SK-N-SH treated with all-trans-retinoic acid at 6 μM for 48 hours (cell line): ENCODE data around the gene FNDC3B.

Experiments used
- ATAC-seq: fragments of 200-7000 bp; cut with Tn5 transposase; 3 replicates; pipeline ENCODE4 v1.9.1; 2020; ENCODE audit warnings: mild to moderate bottlenecking, moderate library complexity
- ARNTL ChIP-seq: fragments of 450-650 bp; formaldehyde crosslinking; IDR thresholded peaks from 2 replicates; pipeline ENCODE4 v1.5.0; 2020; ENCODE audit warnings: low read depth, mild to moderate bottlenecking, moderate library complexity, borderline replicate concordance
- BACH2 ChIP-seq: fragments of 250-450 bp; sonication (Bioruptor Pico); IDR thresholded peaks from 2 replicates; pipeline ENCODE4 v1.9.0; 2021; ENCODE audit warnings: mild to moderate bottlenecking, borderline replicate concordance
- CSDC2 ChIP-seq: fragments of 250-450 bp; sonication (Bioruptor Pico); IDR thresholded peaks from 2 replicates; pipeline ENCODE4 v1.5.0; 2020; ENCODE audit warnings: mild to moderate bottlenecking, moderate library complexity
- ESRRG ChIP-seq: fragments of 250-450 bp; sonication (Bioruptor Pico); IDR thresholded peaks from 2 replicates; pipeline ENCODE4 v1.6.1; 2021; ENCODE audit warnings: mild to moderate bottlenecking
- GLIS3 ChIP-seq: fragments of 250-450 bp; sonication (Bioruptor Pico); IDR thresholded peaks from 2 replicates; pipeline ENCODE4 v1.5.0; 2020; ENCODE audit warnings: mild to moderate bottlenecking, moderate library complexity
- ISL1 ChIP-seq: fragments of 250-450 bp; sonication (Bioruptor Pico); IDR thresholded peaks from 2 replicates; pipeline ENCODE4 v2.1.2; 2022; ENCODE audit warnings: mild to moderate bottlenecking, moderate library complexity
- OSR1 ChIP-seq: fragments of 250-450 bp; sonication (Bioruptor Pico); IDR thresholded peaks from 2 replicates; pipeline ENCODE4 v1.8.0; 2022; ENCODE audit warnings: moderate library complexity, mild to moderate bottlenecking, inconsistent platforms
- PPARA ChIP-seq: fragments of 250-450 bp; sonication (Bioruptor Pico); IDR thresholded peaks from 2 replicates; pipeline ENCODE4 v1.5.0; 2020; ENCODE audit warnings: mild to moderate bottlenecking, borderline replicate concordance
- RARB ChIP-seq: fragments of 250-450 bp; sonication (Bioruptor Pico); IDR thresholded peaks from 2 replicates; pipeline ENCODE4 v1.8.0; 2021; ENCODE audit warnings: mild to moderate bottlenecking, moderate library complexity
- SNAI2 ChIP-seq: fragments of 250-450 bp; sonication (Bioruptor Pico); IDR thresholded peaks from 2 replicates; pipeline ENCODE4 v1.5.0; 2020; ENCODE audit warnings: mild to moderate bottlenecking, moderate library complexity
- TCF4 ChIP-seq: fragments of 250-450 bp; sonication (Bioruptor Pico); IDR thresholded peaks from 2 replicates; pipeline ENCODE4 v1.8.0; 2021; ENCODE audit warnings: mild to moderate bottlenecking, moderate library complexity, borderline replicate concordance
- ZC3H10 ChIP-seq: fragments of 250-450 bp; sonication (Bioruptor Pico); IDR thresholded peaks from 2 replicates; pipeline ENCODE4 v1.5.1; 2021; ENCODE audit warnings: mild to moderate bottlenecking, moderate library complexity
- ZFP3 ChIP-seq: fragments of 250-450 bp; sonication (Bioruptor Pico); IDR thresholded peaks from 2 replicates; pipeline ENCODE4 v1.5.0; 2020; ENCODE audit warnings: mild to moderate bottlenecking, moderate library complexity
- ZFP30 ChIP-seq: fragments of 450-650 bp; formaldehyde crosslinking; IDR thresholded peaks from 2 replicates; pipeline ENCODE4 v1.5.0; 2022; ENCODE audit warnings: mild to moderate bottlenecking, moderate library complexity
- ZNF565 ChIP-seq: fragments of 450-650 bp; formaldehyde crosslinking; conservative IDR thresholded peaks from 2 replicates; pipeline ENCODE4 v1.5.0; 2020; ENCODE audit warnings: low read depth, mild to moderate bottlenecking, moderate library complexity
- ZNF70 ChIP-seq: fragments of 450-650 bp; formaldehyde crosslinking; IDR thresholded peaks from 2 replicates; pipeline ENCODE4 v1.5.0; 2020; ENCODE audit warnings: mild to moderate bottlenecking, moderate library complexity
- ZNF8 ChIP-seq: fragments of 450-650 bp; formaldehyde crosslinking; IDR thresholded peaks from 2 replicates; pipeline ENCODE4 v1.5.0; 2020; ENCODE audit warnings: mild to moderate bottlenecking, moderate library complexity
- TF ChIP-seq, protein P1 (sequence below): fragments of 250-450 bp; sonication (Bioruptor Pico); IDR thresholded peaks from 2 replicates; pipeline ENCODE4 v1.8.0; 2020; ENCODE audit warnings: mild to moderate bottlenecking, moderate library complexity, borderline replicate concordance
- TF ChIP-seq, protein P2 (sequence below): fragments of 250-450 bp; sonication (Bioruptor Pico); IDR thresholded peaks from 2 replicates; pipeline ENCODE4 v1.5.1; 2021; ENCODE audit warnings: mild to moderate bottlenecking, moderate library complexity
- TF ChIP-seq, protein P3 (sequence below): fragments of 250-450 bp; sonication (Bioruptor Pico); IDR thresholded peaks from 2 replicates; pipeline ENCODE4 v1.8.0; 2021; ENCODE audit warnings: low read depth, mild to moderate bottlenecking, moderate library complexity, borderline replicate concordance
- TF ChIP-seq, protein P4 (sequence below): fragments of 250-450 bp; sonication (Bioruptor Pico); IDR thresholded peaks from 2 replicates; pipeline ENCODE4 v1.5.1; 2020; ENCODE audit warnings: low read depth, mild to moderate bottlenecking, moderate library complexity

Gene FNDC3B

DNA sequence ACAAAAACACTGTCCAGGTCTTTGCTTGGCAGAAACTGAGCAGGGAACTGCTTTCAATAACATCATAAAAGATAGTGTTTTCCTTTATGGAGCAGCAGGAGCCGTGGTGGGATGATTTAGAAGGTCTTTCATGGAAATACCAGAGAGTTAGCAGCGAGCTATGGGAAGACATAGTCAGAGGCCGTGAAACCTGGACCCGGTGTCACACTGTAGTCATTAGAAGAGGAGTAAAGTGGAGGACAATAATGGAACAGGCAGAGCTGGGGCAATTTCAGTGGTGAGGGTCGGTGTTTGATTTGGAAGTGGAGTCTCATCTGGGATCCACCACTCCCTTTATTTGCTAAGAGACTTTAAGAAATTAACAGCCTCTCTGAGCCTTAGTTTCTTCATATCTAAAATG, 351.4 kb downstream of the FNDC3B start:
- no peak for TF ChIP-seq TCF4
- TF ChIP-seq GLIS3 (CRISPR knock-in tag), result no peak
- peak; percentile 45; the same call in 1 of the 2 replicates for TF ChIP-seq ISL1
- 0 out of 2 replicates have a peak, but pooled peaks have one; percentile 43 for TF ChIP-seq ZNF70 (CRISPR knock-in tag)
- no peak for TF ChIP-seq ZNF8 (CRISPR knock-in tag)
- TF ChIP-seq, protein P1, sequence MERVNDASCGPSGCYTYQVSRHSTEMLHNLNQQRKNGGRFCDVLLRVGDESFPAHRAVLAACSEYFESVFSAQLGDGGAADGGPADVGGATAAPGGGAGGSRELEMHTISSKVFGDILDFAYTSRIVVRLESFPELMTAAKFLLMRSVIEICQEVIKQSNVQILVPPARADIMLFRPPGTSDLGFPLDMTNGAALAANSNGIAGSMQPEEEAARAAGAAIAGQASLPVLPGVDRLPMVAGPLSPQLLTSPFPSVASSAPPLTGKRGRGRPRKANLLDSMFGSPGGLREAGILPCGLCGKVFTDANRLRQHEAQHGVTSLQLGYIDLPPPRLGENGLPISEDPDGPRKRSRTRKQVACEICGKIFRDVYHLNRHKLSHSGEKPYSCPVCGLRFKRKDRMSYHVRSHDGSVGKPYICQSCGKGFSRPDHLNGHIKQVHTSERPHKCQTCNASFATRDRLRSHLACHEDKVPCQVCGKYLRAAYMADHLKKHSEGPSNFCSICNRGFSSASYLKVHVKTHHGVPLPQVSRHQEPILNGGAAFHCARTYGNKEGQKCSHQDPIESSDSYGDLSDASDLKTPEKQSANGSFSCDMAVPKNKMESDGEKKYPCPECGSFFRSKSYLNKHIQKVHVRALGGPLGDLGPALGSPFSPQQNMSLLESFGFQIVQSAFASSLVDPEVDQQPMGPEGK (CRISPR knock-in tag), result no peak
- TF ChIP-seq ZNF565, result no peak
- TF ChIP-seq, all 23 proteins: peak for 2
- no peak for ATAC-seq

DNA sequence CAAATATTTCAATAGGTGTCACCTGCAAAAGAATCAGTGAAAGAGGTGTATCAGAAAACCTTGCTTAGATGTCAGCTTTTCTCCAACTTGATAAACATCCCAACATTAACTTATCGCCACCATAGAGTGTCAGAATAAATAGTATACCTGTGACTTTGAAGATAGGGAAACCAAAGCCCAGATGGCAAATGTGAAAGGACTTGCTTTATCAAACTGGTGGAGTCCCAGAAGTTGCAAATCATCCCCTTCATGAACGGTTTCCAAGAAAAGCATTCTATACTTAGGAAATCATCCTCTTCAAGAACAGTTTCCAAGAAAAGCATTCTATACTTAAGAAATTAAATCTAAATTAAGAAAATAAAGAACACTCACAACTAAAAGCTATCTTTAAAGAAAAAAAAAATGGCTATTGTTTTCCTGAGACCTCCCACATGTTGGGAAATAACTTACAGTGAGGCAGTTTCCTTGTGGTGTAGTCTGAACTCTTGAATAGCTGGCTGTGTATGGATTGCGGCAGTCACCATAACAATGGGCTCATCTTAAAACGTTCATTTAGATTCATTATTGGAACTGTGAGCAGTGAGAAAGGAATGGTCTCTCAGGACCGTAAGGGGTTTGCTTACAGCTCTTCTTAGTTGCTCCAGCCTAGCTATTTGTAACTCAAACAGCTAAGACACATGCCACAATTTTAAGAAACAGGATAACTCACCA, 352.4 kb downstream of the FNDC3B start:
- ATAC-seq, result no peak
- TF ChIP-seq ZFP3 (CRISPR knock-in tag) (no peak), BACH2 (CRISPR knock-in tag) (no peak), ESRRG (CRISPR knock-in tag) (no peak), PPARA (no peak), OSR1 (CRISPR knock-in tag) (no peak), RARB (CRISPR knock-in tag) (no peak), SNAI2 (no peak), ZNF565 (no peak), ARNTL (CRISPR knock-in tag) (no peak), GLIS3 (CRISPR knock-in tag) (no peak), ZFP30 (no peak)
- TF ChIP-seq, protein P2, sequence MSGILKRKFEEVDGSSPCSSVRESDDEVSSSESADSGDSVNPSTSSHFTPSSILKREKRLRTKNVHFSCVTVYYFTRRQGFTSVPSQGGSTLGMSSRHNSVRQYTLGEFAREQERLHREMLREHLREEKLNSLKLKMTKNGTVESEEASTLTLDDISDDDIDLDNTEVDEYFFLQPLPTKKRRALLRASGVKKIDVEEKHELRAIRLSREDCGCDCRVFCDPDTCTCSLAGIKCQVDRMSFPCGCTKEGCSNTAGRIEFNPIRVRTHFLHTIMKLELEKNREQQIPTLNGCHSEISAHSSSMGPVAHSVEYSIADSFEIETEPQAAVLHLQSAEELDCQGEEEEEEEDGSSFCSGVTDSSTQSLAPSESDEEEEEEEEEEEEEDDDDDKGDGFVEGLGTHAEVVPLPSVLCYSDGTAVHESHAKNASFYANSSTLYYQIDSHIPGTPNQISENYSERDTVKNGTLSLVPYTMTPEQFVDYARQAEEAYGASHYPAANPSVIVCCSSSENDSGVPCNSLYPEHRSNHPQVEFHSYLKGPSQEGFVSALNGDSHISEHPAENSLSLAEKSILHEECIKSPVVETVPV, result no peak
- TF ChIP-seq, protein P1 (CRISPR knock-in tag), result no peak
- TF ChIP-seq, protein P3, sequence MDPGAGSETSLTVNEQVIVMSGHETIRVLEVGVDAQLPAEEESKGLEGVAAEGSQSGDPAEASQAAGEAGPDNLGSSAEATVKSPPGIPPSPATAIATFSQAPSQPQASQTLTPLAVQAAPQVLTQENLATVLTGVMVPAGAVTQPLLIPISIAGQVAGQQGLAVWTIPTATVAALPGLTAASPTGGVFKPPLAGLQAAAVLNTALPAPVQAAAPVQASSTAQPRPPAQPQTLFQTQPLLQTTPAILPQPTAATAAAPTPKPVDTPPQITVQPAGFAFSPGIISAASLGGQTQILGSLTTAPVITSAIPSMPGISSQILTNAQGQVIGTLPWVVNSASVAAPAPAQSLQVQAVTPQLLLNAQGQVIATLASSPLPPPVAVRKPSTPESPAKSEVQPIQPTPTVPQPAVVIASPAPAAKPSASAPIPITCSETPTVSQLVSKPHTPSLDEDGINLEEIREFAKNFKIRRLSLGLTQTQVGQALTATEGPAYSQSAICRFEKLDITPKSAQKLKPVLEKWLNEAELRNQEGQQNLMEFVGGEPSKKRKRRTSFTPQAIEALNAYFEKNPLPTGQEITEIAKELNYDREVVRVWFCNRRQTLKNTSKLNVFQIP (CRISPR knock-in tag), result no peak
- TF ChIP-seq, all 23 proteins: peak for 0

DNA sequence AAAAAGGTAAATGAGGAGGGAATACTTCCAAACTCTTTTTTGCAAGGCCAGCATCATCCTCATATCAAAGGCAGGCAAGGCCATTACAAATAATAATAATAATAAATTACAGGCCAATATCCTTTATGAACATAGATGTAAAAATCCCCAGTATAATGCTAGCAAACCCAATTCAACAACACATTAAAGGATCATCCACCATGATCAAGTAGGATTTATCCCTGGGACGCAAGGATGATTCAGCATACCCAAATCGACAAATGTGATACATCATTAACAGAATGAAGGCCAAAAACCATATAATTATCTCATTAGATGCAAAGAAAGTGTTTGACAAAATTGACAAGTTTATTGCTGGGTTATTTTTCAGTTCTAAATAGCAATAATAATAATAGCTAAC, 355.3 kb downstream of the FNDC3B start:
- ATAC-seq, result no peak
- TF ChIP-seq ZC3H10 (CRISPR knock-in tag) (no peak), ZNF8 (CRISPR knock-in tag) (no peak), CSDC2 (CRISPR knock-in tag) (no peak), ARNTL (CRISPR knock-in tag) (no peak), SNAI2 (no peak), ISL1 (no peak)
- TF ChIP-seq, protein P4, sequence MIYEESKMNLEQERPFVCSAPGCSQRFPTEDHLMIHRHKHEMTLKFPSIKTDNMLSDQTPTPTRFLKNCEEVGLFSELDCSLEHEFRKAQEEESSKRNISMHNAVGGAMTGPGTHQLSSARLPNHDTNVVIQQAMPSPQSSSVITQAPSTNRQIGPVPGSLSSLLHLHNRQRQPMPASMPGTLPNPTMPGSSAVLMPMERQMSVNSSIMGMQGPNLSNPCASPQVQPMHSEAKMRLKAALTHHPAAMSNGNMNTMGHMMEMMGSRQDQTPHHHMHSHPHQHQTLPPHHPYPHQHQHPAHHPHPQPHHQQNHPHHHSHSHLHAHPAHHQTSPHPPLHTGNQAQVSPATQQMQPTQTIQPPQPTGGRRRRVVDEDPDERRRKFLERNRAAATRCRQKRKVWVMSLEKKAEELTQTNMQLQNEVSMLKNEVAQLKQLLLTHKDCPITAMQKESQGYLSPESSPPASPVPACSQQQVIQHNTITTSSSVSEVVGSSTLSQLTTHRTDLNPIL, result no peak
- TF ChIP-seq, protein P2, result no peak
- TF ChIP-seq, protein P3 (CRISPR knock-in tag), result no peak
- TF ChIP-seq, protein P1 (CRISPR knock-in tag), result no peak
